Liver (tissue), 3 donors: Measurements from ENCODE around the gene STK4.

Source experiments
- ATF3 ChIP-seq: IDR thresholded peaks from 2 replicates; pipeline ENCODE4 v1.6.1; 2016; ENCODE audit warnings: antibody characterized with exemption
- FOXA1 ChIP-seq: IDR thresholded peaks from 2 replicates; pipeline ENCODE4 v1.6.1; 2016; ENCODE audit warnings: antibody characterized with exemption
- GABPA ChIP-seq, 2 donors: IDR thresholded peaks in 1 of 2; conservative IDR thresholded peaks in 1 of 2; 2 replicates each; pipeline ENCODE4 v1.6.1; 2016; ENCODE audit warnings: antibody characterized with exemption in 2 of 2, mild to moderate bottlenecking in 1 of 2, moderate library complexity in 1 of 2
- JUND ChIP-seq, 2 donors: IDR thresholded peaks; 2 replicates each; pipeline ENCODE4 v1.6.1; 2016; ENCODE audit warnings: antibody characterized with exemption in 2 of 2
- RAD21 ChIP-seq, 2 donors: IDR thresholded peaks; 2 replicates each; pipeline ENCODE4 v1.6.1; 2016; ENCODE audit warnings: antibody characterized with exemption in 2 of 2, mild to moderate bottlenecking in 2 of 2
- SP1 ChIP-seq: IDR thresholded peaks from 2 replicates; pipeline ENCODE4 v1.6.1; 2018; ENCODE audit warnings: antibody characterized with exemption, mild to moderate bottlenecking
- TAF1 ChIP-seq: conservative IDR thresholded peaks from 2 replicates; pipeline ENCODE4 v1.6.1; 2016; ENCODE audit warnings: antibody characterized with exemption, mild to moderate bottlenecking
- YY1 ChIP-seq: IDR thresholded peaks from 2 replicates; pipeline ENCODE4 v1.6.1; 2016; ENCODE audit warnings: antibody characterized with exemption, mild to moderate bottlenecking
- ZBTB33 ChIP-seq: IDR thresholded peaks from 2 replicates; pipeline ENCODE4 v1.6.1; 2016; ENCODE audit warnings: antibody characterized with exemption
- TF ChIP-seq, protein P1 (sequence below): fragments of 150-350 bp; IDR thresholded peaks from 2 replicates; pipeline ENCODE4 v1.5.1; 2017; ENCODE audit warnings: improper control_type of control experiment, low read depth, low read length; ENCODE audit not compliant: missing input control
- TF ChIP-seq, protein P2 (sequence below): IDR thresholded peaks from 2 replicates; pipeline ENCODE4 v1.6.1; 2016; ENCODE audit warnings: antibody characterized with exemption
- TF ChIP-seq, protein P3 (sequence below): IDR thresholded peaks from 2 replicates; pipeline ENCODE4 v1.6.1; 2016; ENCODE audit warnings: antibody characterized with exemption, mild to moderate bottlenecking
- donor health status: healthy.
- donor health status: healthy.

GRCh38 chr20:45058168-45058850, 92.0 kb downstream of the STK4 start:
- TF ChIP-seq ATF3 (no peak), GABPA (IDR thresholded peaks at IDR 0.05 in 1 of 2, conservative IDR thresholded peaks at IDR 0.05 in 1 of 2) (no peak), YY1 (no peak), RAD21 (IDR thresholded peaks at IDR 0.05) (no peak), TAF1 (no peak), FOXA1 (no peak), JUND (IDR thresholded peaks at IDR 0.05) (no peak), ZBTB33 (no peak), SP1 (no peak)
- TF ChIP-seq, protein P1, sequence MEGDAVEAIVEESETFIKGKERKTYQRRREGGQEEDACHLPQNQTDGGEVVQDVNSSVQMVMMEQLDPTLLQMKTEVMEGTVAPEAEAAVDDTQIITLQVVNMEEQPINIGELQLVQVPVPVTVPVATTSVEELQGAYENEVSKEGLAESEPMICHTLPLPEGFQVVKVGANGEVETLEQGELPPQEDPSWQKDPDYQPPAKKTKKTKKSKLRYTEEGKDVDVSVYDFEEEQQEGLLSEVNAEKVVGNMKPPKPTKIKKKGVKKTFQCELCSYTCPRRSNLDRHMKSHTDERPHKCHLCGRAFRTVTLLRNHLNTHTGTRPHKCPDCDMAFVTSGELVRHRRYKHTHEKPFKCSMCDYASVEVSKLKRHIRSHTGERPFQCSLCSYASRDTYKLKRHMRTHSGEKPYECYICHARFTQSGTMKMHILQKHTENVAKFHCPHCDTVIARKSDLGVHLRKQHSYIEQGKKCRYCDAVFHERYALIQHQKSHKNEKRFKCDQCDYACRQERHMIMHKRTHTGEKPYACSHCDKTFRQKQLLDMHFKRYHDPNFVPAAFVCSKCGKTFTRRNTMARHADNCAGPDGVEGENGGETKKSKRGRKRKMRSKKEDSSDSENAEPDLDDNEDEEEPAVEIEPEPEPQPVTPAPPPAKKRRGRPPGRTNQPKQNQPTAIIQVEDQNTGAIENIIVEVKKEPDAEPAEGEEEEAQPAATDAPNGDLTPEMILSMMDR, result no peak
- TF ChIP-seq, protein P2, sequence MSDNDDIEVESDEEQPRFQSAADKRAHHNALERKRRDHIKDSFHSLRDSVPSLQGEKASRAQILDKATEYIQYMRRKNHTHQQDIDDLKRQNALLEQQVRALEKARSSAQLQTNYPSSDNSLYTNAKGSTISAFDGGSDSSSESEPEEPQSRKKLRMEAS, result no peak
- TF ChIP-seq, protein P3, sequence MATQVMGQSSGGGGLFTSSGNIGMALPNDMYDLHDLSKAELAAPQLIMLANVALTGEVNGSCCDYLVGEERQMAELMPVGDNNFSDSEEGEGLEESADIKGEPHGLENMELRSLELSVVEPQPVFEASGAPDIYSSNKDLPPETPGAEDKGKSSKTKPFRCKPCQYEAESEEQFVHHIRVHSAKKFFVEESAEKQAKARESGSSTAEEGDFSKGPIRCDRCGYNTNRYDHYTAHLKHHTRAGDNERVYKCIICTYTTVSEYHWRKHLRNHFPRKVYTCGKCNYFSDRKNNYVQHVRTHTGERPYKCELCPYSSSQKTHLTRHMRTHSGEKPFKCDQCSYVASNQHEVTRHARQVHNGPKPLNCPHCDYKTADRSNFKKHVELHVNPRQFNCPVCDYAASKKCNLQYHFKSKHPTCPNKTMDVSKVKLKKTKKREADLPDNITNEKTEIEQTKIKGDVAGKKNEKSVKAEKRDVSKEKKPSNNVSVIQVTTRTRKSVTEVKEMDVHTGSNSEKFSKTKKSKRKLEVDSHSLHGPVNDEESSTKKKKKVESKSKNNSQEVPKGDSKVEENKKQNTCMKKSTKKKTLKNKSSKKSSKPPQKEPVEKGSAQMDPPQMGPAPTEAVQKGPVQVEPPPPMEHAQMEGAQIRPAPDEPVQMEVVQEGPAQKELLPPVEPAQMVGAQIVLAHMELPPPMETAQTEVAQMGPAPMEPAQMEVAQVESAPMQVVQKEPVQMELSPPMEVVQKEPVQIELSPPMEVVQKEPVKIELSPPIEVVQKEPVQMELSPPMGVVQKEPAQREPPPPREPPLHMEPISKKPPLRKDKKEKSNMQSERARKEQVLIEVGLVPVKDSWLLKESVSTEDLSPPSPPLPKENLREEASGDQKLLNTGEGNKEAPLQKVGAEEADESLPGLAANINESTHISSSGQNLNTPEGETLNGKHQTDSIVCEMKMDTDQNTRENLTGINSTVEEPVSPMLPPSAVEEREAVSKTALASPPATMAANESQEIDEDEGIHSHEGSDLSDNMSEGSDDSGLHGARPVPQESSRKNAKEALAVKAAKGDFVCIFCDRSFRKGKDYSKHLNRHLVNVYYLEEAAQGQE, result no peak
